ENCODE measurements around the gene SLC16A9. TPM values are rescaled to one million over a fixed set of nuclear protein-coding genes. Genes with fewer than 3 reads are reported as not detected.

The SLC16A9 gene
- total and polyA plus RNA-seq, 2 experiments from 2014 or later = not detected

GRCh38 chr10:59684006-59684405, 25.6 kb downstream of the SLC16A9 start:
- Histone ChIP-seq H3K9me3 (ENCODE audit: low read depth) (no peaks in the 10 kb centered on the region), H3K9me2 (ENCODE audit: insufficient read depth) (no peaks in the 10 kb centered on the region), H4K20me1 (ENCODE audit: insufficient read depth) (no peaks in the 10 kb centered on the region), H3K4me2 (ENCODE audit: unreplicated experiment) (no peak overlapping the region), H3K79me2 (ENCODE audit: insufficient read depth) (no peaks in the 10 kb centered on the region), H3K27me3 (replicated peaks; ENCODE audit: insufficient read depth) (no peaks in the 10 kb centered on the region; the same call in 1 of the 2 replicates), H3K9ac (no peak overlapping the region), H3K4me3 (no peak overlapping the region), H3F3A (ENCODE audit: insufficient read depth) (no peaks in the 10 kb centered on the region), H2AFZ (no peak overlapping the region), H3K4me1 (ENCODE audit: insufficient read depth) (no peaks in the 10 kb centered on the region), H3K27ac (no peak overlapping the region), H3K36me3 (ENCODE audit: low read depth) (no peaks in the 10 kb centered on the region)
- DNase-seq = no peak
- TF ChIP-seq EZH2phosphoT487 (IDR thresholded peaks at IDR 0.05; ENCODE audit: insufficient read depth, low read depth) (no peak), EZH2 (IDR thresholded peaks at IDR 0.05; ENCODE audit: insufficient read depth, poor library complexity, severe bottlenecking) (no peak)
- 52 to 54% methylated on average over 5 of the region's 5 CpGs for WGBS, 2 experiments (ENCODE audit: low coverage in 1 of 2, low lambda C conversion rate in 2 of 2, missing lambda C conversion rate in 2 of 2)
- in situ Hi-C loops (cut with MboI) = no loop called here

- Histone ChIP-seq H3K4me3 (no peak overlapping the region), H4K20me1 (ENCODE audit: insufficient read depth) (no peaks in the 10 kb centered on the region), H3K79me2 (ENCODE audit: insufficient read depth) (no peaks in the 10 kb centered on the region), H3K9ac (no peak overlapping the region), H3K27me3 (replicated peaks; ENCODE audit: insufficient read depth) (no peaks in the 10 kb centered on the region; the same call in 1 of the 2 replicates), H3F3A (ENCODE audit: insufficient read depth) (no peaks in the 10 kb centered on the region), H3K9me2 (ENCODE audit: insufficient read depth) (no peaks in the 10 kb centered on the region), H2AFZ (no peak overlapping the region), H3K36me3 (ENCODE audit: low read depth) (no peaks in the 10 kb centered on the region), H3K9me3 (ENCODE audit: low read depth) (no peaks in the 10 kb centered on the region), H3K4me1 (ENCODE audit: insufficient read depth) (no peaks in the 10 kb centered on the region), H3K4me2 (ENCODE audit: unreplicated experiment) (no peak overlapping the region), H3K27ac (no peak overlapping the region)
- in situ Hi-C loops (cut with MboI) = no loop called here
- TF ChIP-seq EZH2 (IDR thresholded peaks at IDR 0.05; ENCODE audit: insufficient read depth, poor library complexity, severe bottlenecking) = no peak
- no peak for TF ChIP-seq EZH2phosphoT487 (IDR thresholded peaks at IDR 0.05; ENCODE audit: insufficient read depth, low read depth)
- 96% methylated on average over 2 of the region's 2 CpGs for WGBS, 2 experiments (ENCODE audit: low coverage in 1 of 2, low lambda C conversion rate in 2 of 2, missing lambda C conversion rate in 2 of 2)
- no peak for DNase-seq
These were observed 26.4 kb downstream of the SLC16A9 start for GRCh38 chr10:59682986-59683937.

- H3K79me2 ChIP-seq (ENCODE audit: insufficient read depth) = no peaks in the 10 kb centered on the region
- H2AFZ ChIP-seq = no peak overlapping the region
- H3K36me3 ChIP-seq (ENCODE audit: low read depth) = no peaks in the 10 kb centered on the region
- 50 to 63% methylated on average over 1 of the region's 1 CpG for WGBS, 2 experiments (ENCODE audit: low coverage in 1 of 2, low lambda C conversion rate in 2 of 2, missing lambda C conversion rate in 2 of 2)
- no peaks in the 10 kb centered on the region; the same call in 1 of the 2 replicates for H3K27me3 ChIP-seq (replicated peaks; ENCODE audit: insufficient read depth)
- H3F3A ChIP-seq (ENCODE audit: insufficient read depth) = no peaks in the 10 kb centered on the region
- no peak overlapping the region for H3K4me2 ChIP-seq (ENCODE audit: unreplicated experiment)
- H3K9me3 ChIP-seq (ENCODE audit: low read depth) = no peaks in the 10 kb centered on the region
- H3K27ac ChIP-seq = no peak overlapping the region
- H3K9me2 ChIP-seq (ENCODE audit: insufficient read depth) = no peaks in the 10 kb centered on the region
- no peaks in the 10 kb centered on the region for H4K20me1 ChIP-seq (ENCODE audit: insufficient read depth)
- no peak for DNase-seq
- in situ Hi-C loops (cut with MboI) = no loop called here
- no peak overlapping the region for H3K4me3 ChIP-seq
- H3K9ac ChIP-seq = no peak overlapping the region
- H3K4me1 ChIP-seq (ENCODE audit: insufficient read depth) = no peaks in the 10 kb centered on the region
- TF ChIP-seq EZH2 (IDR thresholded peaks at IDR 0.05; ENCODE audit: insufficient read depth, poor library complexity, severe bottlenecking) = no peak
These were observed 29.5 kb downstream of the SLC16A9 start for GRCh38 chr10:59680199-59680598.

GRCh38 chr10:59678884-59679301, 30.8 kb downstream of the SLC16A9 start:
- Histone ChIP-seq H2AFZ (no peak overlapping the region), H3K36me3 (ENCODE audit: low read depth) (no peaks in the 10 kb centered on the region), H3K9me3 (ENCODE audit: low read depth) (no peaks in the 10 kb centered on the region), H3K79me2 (ENCODE audit: insufficient read depth) (no peaks in the 10 kb centered on the region), H3K27me3 (replicated peaks; ENCODE audit: insufficient read depth) (no peaks in the 10 kb centered on the region; the same call in 1 of the 2 replicates), H3K9ac (no peak overlapping the region), H3F3A (ENCODE audit: insufficient read depth) (no peaks in the 10 kb centered on the region), H3K4me1 (ENCODE audit: insufficient read depth) (no peaks in the 10 kb centered on the region), H3K27ac (no peak overlapping the region), H3K4me2 (ENCODE audit: unreplicated experiment) (no peak overlapping the region), H3K4me3 (no peak overlapping the region), H4K20me1 (ENCODE audit: insufficient read depth) (no peaks in the 10 kb centered on the region), H3K9me2 (ENCODE audit: insufficient read depth) (no peaks in the 10 kb centered on the region)
- in situ Hi-C loops (cut with MboI) = no loop called here
- WGBS, 2 experiments (ENCODE audit: low coverage in 1 of 2, low lambda C conversion rate in 2 of 2, missing lambda C conversion rate in 2 of 2) = 11% methylated on average over 4 of the region's 4 CpGs
- DNase-seq = peak; percentile 40
- TF ChIP-seq EZH2 (IDR thresholded peaks at IDR 0.05; ENCODE audit: insufficient read depth, poor library complexity, severe bottlenecking) (no peak), EZH2phosphoT487 (IDR thresholded peaks at IDR 0.05; ENCODE audit: insufficient read depth, low read depth) (no peak)

Data from GM23248 (cell line).